AG04450 (cell line): ENCODE measurements around the gene ZFR. TPM values are rescaled to one million over a fixed set of nuclear protein-coding genes. Genes with fewer than 3 reads are reported as not detected.

Experiments used
- CTCF ChIA-PET: fragments of 300-600, 350-600 bp; formaldehyde crosslinking; extraction: SDS; loops from one replicate; lab custom pipeline; 2022; ENCODE audit warnings: antibody characterized with exemption, inconsistent platforms; lab: Charles Lee
- POLR2A ChIA-PET: fragments of 350-600 bp; formaldehyde crosslinking; extraction: SDS; loops from one replicate; lab custom pipeline; 2021; ENCODE audit warnings: antibody characterized with exemption, inconsistent platforms; lab: Yijun Ruan, JAX
- DNase-seq: peaks from one replicate; pipeline ENCODE4 v3.0.0-alpha.2; 2011; ENCODE audit warnings: low read depth, low spot score
- H3K27ac ChIP-seq: one replicate; pipeline ENCODE4 v1.5.1; 2012; ENCODE audit warnings: low read depth, low read length, control low read depth
- H3K27me3 ChIP-seq: one replicate; pipeline ENCODE4 v1.6.0; 2012; ENCODE audit warnings: low read length; ENCODE audit not compliant: control insufficient read depth, insufficient read depth
- H3K4me3 ChIP-seq: 2 replicates; pipeline ENCODE4 v1.5.1; 2011; ENCODE audit warnings: mild to moderate bottlenecking, low read depth, low read length, control low read depth
- H3K9me3 ChIP-seq: 2 replicates; pipeline ENCODE4 v1.5.1; 2012; ENCODE audit warnings: low read length; ENCODE audit not compliant: control insufficient read depth, insufficient read depth
- CTCF ChIP-seq: IDR thresholded peaks from 2 replicates; pipeline ENCODE4 v1.5.1; 2011; ENCODE audit warnings: low read depth, low read length, control low read depth, inconsistent platforms
- polyA plus RNA-seq: library from polyadenylated mRNA; depleted of rRNA; stranded (reverse); fragments of >200 nt; gene quantifications from 2 replicates; pipeline ENCODE4 v1.2.3, GENCODE V29; 2011

Gene ZFR
- polyA plus RNA-seq, 1 experiment = 72.9 TPM

- CTCF ChIA-PET = interaction anchor here (2.2 to 2.8 kb wide), 2 partner anchors 15 to 116 kb away, joined by 8 to 22 read pairs; no protein-coding TSS in a partner anchor
- no peak overlapping the region for H3K27ac ChIP-seq
- POLR2A ChIA-PET = no interaction called here
- no peak for TF ChIP-seq CTCF
- no peak overlapping the region for H3K4me3 ChIP-seq
- H3K9me3 ChIP-seq = no peaks in the 10 kb centered on the region
- DNase-seq = no peak
- H3K27me3 ChIP-seq = peaks cover 2% of the 10 kb centered on the region
Observed at GRCh38 chr5:32474209-32474854, 29.8 kb upstream of the ZFR start.

GRCh38 chr5:32473072-32473471 lies 28.5 kb upstream of the ZFR start:
- Histone ChIP-seq H3K9me3 (no peaks in the 10 kb centered on the region), H3K4me3 (no peak overlapping the region), H3K27ac (no peak overlapping the region), H3K27me3 (peaks cover 3% of the 10 kb centered on the region)
- CTCF ChIA-PET = no interaction called here
- POLR2A ChIA-PET = no interaction called here
- no peak for DNase-seq
- TF ChIP-seq CTCF = no peak

- CTCF ChIA-PET = interaction anchor here (0.7 to 1.1 kb wide), 2 partner anchors 9 to 118 kb away, joined by 3 read pairs; no protein-coding TSS in a partner anchor
- Histone ChIP-seq H3K9me3 (no peaks in the 10 kb centered on the region), H3K4me3 (no peak overlapping the region), H3K27me3 (peaks cover 3% of the 10 kb centered on the region), H3K27ac (no peak overlapping the region)
- POLR2A ChIA-PET = no interaction called here
- no peak for DNase-seq
- TF ChIP-seq CTCF = no peak
Observed at GRCh38 chr5:32471784-32472183, 27.2 kb upstream of the ZFR start.

GRCh38 chr5:32465076-32465475 lies 20.5 kb upstream of the ZFR start:
- no peak overlapping the region for H3K4me3 ChIP-seq
- ChIA-PET CTCF (no interaction called here), POLR2A (no interaction called here)
- no peak for DNase-seq
- peaks cover 3% of the 10 kb centered on the region for H3K27me3 ChIP-seq
- H3K27ac ChIP-seq = no peak overlapping the region
- no peak for TF ChIP-seq CTCF
- H3K9me3 ChIP-seq = no peaks in the 10 kb centered on the region

- Histone ChIP-seq H3K27me3 (peaks cover 8% of the 10 kb centered on the region), H3K9me3 (peaks cover 6% of the 10 kb centered on the region; the same call in 1 of the 2 replicates), H3K4me3 (no peak overlapping the region), H3K27ac (no peak overlapping the region)
- ChIA-PET POLR2A (interaction anchor here (0.5 kb wide), 1 partner anchor 134 kb away, joined by 7 read pairs; no protein-coding TSS in a partner anchor), CTCF (interaction anchor here (0.6 to 1.5 kb wide), 2 partner anchors 9 kb away, joined by 3 to 4 read pairs; no protein-coding TSS in a partner anchor)
- TF ChIP-seq CTCF = no peak
- DNase-seq = no peak
Observed at GRCh38 chr5:32462618-32463017, 18.1 kb upstream of the ZFR start.
